OCI-LY3 (cell line): ENCODE results near the gene TRNT1.

Experiments
- H2AFZ ChIP-seq: fragments of 200-600, 300-600 bp; shearing (Covaris generic); 2 replicates; pipeline ENCODE4 v1.6.0; 2014; ENCODE audit warnings: antibody characterized with exemption, low read depth, low read length
- H3K27ac ChIP-seq: fragments of 200-600, 300-600 bp; sonication (generic); 2 replicates; pipeline ENCODE4 v1.5.1; 2014; ENCODE audit warnings: mild to moderate bottlenecking, low read length, moderate library complexity, mixed read lengths
- H3K27me3 ChIP-seq: fragments of 200-600, 300-600 bp; sonication (generic); 2 replicates; pipeline ENCODE4 v1.6.1; 2014; ENCODE audit warnings: low read depth, low read length, mixed read lengths
- H3K36me3 ChIP-seq: fragments of 200-600, 300-600 bp; sonication (generic); replicated peaks from 2 replicates; pipeline ENCODE3; 2014; ENCODE audit warnings: low read depth, low read length, mixed read lengths
- H3K4me1 ChIP-seq: fragments of 300-600, 200-600 bp; sonication (generic); 2 replicates; pipeline ENCODE4 v1.6.1; 2014; ENCODE audit warnings: low read length, mixed read lengths
- H3K4me2 ChIP-seq: fragments of 200-600, 300-600 bp; sonication (generic); 2 replicates; pipeline ENCODE4 v1.6.1; 2014; ENCODE audit warnings: low read length, mixed read lengths
- H3K4me3 ChIP-seq: fragments of 300-600, 200-600 bp; sonication (generic); 2 replicates; pipeline ENCODE4 v1.5.1; 2014; ENCODE audit warnings: antibody characterized with exemption, mild to moderate bottlenecking, low read length, moderate library complexity
- H3K79me2 ChIP-seq: fragments of 300-600, 200-600 bp; shearing (Covaris generic); 2 replicates; pipeline ENCODE4 v1.6.1; 2014; ENCODE audit warnings: mild to moderate bottlenecking, low read length, mixed read lengths
- H3K9ac ChIP-seq: fragments of 300-600, 200-600 bp; shearing (Covaris generic); 2 replicates; pipeline ENCODE4 v1.6.0; 2014; ENCODE audit warnings: mild to moderate bottlenecking, low read length, moderate library complexity
- H3K9me3 ChIP-seq: fragments of 200-600, 300-600 bp; shearing (Covaris generic); 2 replicates; pipeline ENCODE4 v1.6.1; 2014; ENCODE audit warnings: low read length, mixed read lengths; ENCODE audit not compliant: insufficient read depth
- H4K20me1 ChIP-seq: fragments of 200-600, 300-600 bp; sonication (generic); 2 replicates; pipeline ENCODE4 v1.6.1; 2016; ENCODE audit warnings: low read length, mixed read lengths; ENCODE audit not compliant: insufficient read depth
- EZH2phosphoT487 ChIP-seq: fragments of 200-600 bp; shearing (Covaris generic); IDR thresholded peaks from 2 replicates; pipeline ENCODE4 v1.6.1; 2018; ENCODE audit warnings: antibody characterized with exemption, mixed run types, low read depth
- TF ChIP-seq, protein P1 (sequence below): fragments of 200-600, 300-600 bp; sonication (generic); IDR thresholded peaks from 2 replicates; pipeline ENCODE4 v1.5.1; 2014; ENCODE audit warnings: antibody characterized with exemption, low read length, low read depth

TRNT1 gene

DNA sequence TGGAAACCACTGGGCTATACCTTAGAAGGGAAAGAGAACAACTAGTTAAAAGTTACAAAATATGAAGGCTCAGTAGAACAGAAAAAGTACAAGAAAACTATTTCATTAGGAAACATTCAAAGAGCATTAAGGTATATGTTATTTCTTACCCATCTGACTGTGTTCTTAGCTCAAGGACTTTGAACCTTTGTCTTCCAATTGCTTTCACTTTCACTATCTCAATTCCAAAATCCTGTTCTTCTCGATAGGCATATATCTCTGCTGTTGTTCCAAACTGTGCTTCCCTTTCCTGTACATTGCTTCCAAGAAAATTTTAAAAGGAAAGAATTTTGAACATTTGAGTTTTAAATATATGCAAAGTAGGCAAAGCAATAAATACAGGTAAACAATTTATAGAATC, 45.9 kb downstream of the TRNT1 start:
- TF ChIP-seq, protein P1, sequence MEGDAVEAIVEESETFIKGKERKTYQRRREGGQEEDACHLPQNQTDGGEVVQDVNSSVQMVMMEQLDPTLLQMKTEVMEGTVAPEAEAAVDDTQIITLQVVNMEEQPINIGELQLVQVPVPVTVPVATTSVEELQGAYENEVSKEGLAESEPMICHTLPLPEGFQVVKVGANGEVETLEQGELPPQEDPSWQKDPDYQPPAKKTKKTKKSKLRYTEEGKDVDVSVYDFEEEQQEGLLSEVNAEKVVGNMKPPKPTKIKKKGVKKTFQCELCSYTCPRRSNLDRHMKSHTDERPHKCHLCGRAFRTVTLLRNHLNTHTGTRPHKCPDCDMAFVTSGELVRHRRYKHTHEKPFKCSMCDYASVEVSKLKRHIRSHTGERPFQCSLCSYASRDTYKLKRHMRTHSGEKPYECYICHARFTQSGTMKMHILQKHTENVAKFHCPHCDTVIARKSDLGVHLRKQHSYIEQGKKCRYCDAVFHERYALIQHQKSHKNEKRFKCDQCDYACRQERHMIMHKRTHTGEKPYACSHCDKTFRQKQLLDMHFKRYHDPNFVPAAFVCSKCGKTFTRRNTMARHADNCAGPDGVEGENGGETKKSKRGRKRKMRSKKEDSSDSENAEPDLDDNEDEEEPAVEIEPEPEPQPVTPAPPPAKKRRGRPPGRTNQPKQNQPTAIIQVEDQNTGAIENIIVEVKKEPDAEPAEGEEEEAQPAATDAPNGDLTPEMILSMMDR = no peak
- no peak for TF ChIP-seq EZH2phosphoT487
- no peak overlapping the region for H3K4me2 ChIP-seq
- peaks cover 38% of the 10 kb centered on the region for H3K36me3 ChIP-seq
- H3K9me3 ChIP-seq = no peaks in the 10 kb centered on the region
- H3K9ac ChIP-seq = no peak overlapping the region
- peaks cover 5% of the 10 kb centered on the region; the same call in 1 of the 2 replicates for H4K20me1 ChIP-seq
- peaks cover 21% of the 10 kb centered on the region for H3K79me2 ChIP-seq
- H3K4me1 ChIP-seq = peaks cover 7% of the 10 kb centered on the region
- no peak overlapping the region for H3K4me3 ChIP-seq
- H3K27me3 ChIP-seq = no peaks in the 10 kb centered on the region
- H3K27ac ChIP-seq = no peak overlapping the region
- no peak overlapping the region for H2AFZ ChIP-seq

DNA sequence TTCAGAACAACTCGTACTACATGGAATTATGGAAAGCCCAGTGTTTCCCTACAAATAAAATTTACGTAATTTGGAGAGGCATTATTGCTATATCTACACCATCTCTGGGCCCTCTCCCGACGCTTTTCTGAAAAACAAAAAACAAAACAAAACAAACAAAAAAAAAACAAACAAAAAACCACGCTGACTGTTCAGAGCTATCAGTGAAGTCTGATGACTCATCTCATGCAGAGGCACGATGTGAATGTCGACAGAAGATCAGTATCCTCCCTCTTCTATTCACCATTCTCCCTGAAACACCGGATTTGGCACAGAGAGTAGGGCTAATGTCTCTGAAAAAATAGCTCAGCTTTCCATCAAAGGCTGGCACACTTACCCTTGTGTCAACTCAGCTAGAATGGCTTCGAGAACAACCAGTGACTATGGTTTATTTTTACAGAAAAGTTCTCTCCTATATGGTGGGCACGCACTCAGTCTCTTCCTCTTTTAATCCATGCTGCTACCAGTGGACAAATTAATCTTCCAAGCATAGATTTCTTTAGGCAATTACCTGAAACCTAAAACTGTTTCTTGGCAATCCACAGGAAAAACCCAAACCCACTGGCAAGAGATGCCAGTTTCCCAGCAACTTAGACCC, 51.2 kb downstream of the TRNT1 start:
- Histone ChIP-seq H3K4me3 (peak overlapping the region; percentile 96), H4K20me1 (peaks cover 17% of the 10 kb centered on the region), H3K4me1 (peaks cover 19% of the 10 kb centered on the region), H3K4me2 (peak overlapping the region; percentile 98), H3K27me3 (0 out of 2 replicates have a peak, but pooled peaks cover 3% of the 10 kb centered on the region), H3K79me2 (peaks cover 40% of the 10 kb centered on the region), H3K9ac (no peak overlapping the region), H3K36me3 (peaks cover 10% of the 10 kb centered on the region), H3K27ac (no peak overlapping the region), H2AFZ (no peak overlapping the region), H3K9me3 (no peaks in the 10 kb centered on the region)
- TF ChIP-seq EZH2phosphoT487 = no peak
- TF ChIP-seq, protein P1 = no peak

DNA sequence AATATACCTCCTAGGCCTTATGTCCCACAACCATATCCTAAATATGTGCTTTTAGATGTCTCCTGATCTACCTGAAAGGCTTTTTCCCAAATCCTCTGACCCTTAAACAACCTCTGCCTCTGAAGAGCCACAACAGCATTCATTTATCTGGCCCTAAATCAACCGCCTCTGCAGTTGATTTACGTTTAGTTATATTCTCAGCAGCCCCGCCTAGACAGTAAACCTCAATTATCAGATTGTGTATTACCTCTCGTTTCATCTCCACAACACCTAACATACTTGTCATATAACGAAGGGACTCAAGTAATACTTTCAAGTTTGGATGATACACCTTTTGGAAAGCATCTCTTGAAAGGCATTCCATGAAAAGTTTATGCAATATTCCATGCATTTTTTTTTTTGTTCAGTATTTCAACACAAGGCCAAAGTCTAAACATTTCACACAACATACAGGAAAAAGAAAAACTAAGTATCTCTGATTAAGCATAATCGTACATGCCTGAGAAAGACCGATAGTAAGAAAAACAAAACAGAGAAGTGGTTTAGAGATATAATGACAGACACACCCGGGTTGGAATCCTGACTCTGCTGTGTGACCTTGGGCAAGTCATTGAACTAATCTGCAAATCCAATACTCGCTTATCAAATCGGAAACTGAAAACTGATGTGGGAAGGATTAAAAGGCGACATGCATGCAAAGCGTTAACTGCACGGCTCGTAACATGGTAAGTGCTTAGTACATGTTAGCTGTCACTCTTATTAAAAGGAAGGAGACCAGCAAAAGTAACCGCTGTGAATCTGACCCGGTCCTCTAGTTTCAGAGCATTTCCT, 52.0 kb downstream of the TRNT1 start:
- TF ChIP-seq, protein P1 = no peak
- no peak for TF ChIP-seq EZH2phosphoT487
- peaks cover 17% of the 10 kb centered on the region for H4K20me1 ChIP-seq
- H3K4me2 ChIP-seq = peak overlapping the region; percentile 98
- H3K9me3 ChIP-seq = no peaks in the 10 kb centered on the region
- H3K27ac ChIP-seq = peak overlapping the region; percentile 23; the same call in 1 of the 2 replicates
- H3K27me3 ChIP-seq = 0 out of 2 replicates have a peak, but pooled peaks cover 3% of the 10 kb centered on the region
- H3K4me1 ChIP-seq = peaks cover 19% of the 10 kb centered on the region
- peaks cover 5% of the 10 kb centered on the region for H3K36me3 ChIP-seq
- peak overlapping the region; percentile 96 for H3K4me3 ChIP-seq
- H3K79me2 ChIP-seq = peaks cover 40% of the 10 kb centered on the region
- peak overlapping the region; percentile 71 for H3K9ac ChIP-seq
- H2AFZ ChIP-seq = peak overlapping the region; percentile 76

DNA sequence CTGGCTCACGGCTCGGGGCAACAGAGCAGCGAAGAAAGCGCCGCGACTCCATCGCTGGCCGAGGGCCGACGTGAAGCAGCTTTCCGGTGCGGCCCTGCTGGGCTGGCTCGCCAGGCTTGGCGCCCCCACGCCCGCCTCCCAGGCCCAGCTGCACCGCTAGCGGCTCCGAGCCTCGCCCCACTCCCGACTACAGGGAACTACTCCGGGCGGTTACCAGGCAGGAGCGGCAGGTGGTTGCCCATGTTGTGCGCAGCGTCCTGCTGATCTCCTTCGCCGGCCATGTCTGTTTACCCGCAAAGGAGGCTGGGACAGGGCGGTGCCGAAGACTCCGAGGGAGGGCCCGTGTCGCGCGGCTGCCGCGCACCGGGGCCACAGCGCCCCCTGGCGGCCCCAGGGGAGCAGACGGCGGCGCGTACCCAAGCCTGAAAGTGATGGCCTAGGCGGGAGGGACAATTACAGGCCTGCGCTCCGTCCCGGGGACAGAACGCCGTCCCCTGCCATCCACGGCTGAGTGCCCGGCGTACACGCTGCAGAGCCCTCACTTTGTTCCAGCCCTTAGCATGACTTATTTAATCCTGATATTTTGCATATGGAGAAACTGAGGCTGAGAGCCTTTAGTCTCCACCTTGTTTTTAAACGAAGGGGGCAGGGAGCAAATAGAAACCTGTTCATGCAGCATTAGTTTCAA, 52.8 kb downstream of the TRNT1 start, which contains the start of gene CRBN:
CRBN (minus strand) TSS at position 285 of the 688 bp plus-strand sequence; CDS start at position 281, 4 bp downstream.
- TF ChIP-seq, protein P1 = peak; percentile 91
- no peak for TF ChIP-seq EZH2phosphoT487
- Histone ChIP-seq H3K9me3 (no peaks in the 10 kb centered on the region), H3K27ac (peak within 1 kb of the TSS; percentile 32; the same call in 1 of the 2 replicates), H2AFZ (peak within 1 kb of the TSS; percentile 93), H3K4me1 (peaks cover 19% of the 10 kb centered on the region), H3K9ac (peak within 1 kb of the TSS; percentile 71), H3K4me2 (peak within 1 kb of the TSS; percentile 98), H4K20me1 (peaks cover 17% of the 10 kb centered on the region), H3K4me3 (peak within 1 kb of the TSS; percentile 96), H3K27me3 (peaks cover 3% of the 10 kb centered on the region; the same call in 1 of the 2 replicates), H3K79me2 (peaks cover 40% of the 10 kb centered on the region), H3K36me3 (no peaks in the 10 kb centered on the region)
